Karpas-422 (cell line): ENCODE data around the gene TOGARAM2. TPM values are rescaled to one million over a fixed set of nuclear protein-coding genes. Genes with fewer than 3 reads are reported as not detected.

ENCODE experiments used
- DNase-seq: peaks from one replicate; pipeline ENCODE4 v3.0.0-alpha.2; 2015
- H2AFZ ChIP-seq: fragments of 200-600 bp; sonication (generic); 2 replicates; pipeline ENCODE4 v1.6.1; 2014; ENCODE audit warnings: antibody characterized with exemption, low read length, mixed read lengths
- H3K27ac ChIP-seq: fragments of 200-600 bp; sonication (generic); 2 replicates; pipeline ENCODE4 v1.5.1; 2014; ENCODE audit warnings: mild to moderate bottlenecking, low read length, moderate library complexity
- H3K27me3 ChIP-seq: fragments of 200-600 bp; sonication (generic); 2 replicates; pipeline ENCODE4 v1.6.1; 2014; ENCODE audit warnings: low read length, mixed read lengths
- H3K36me3 ChIP-seq: fragments of 200-600 bp; sonication (generic); 2 replicates; pipeline ENCODE4 v1.6.1; 2014; ENCODE audit warnings: low read length, mixed read lengths; ENCODE audit not compliant: insufficient read depth
- H3K4me1 ChIP-seq: fragments of 200-600 bp; sonication (generic); 2 replicates; pipeline ENCODE4 v1.6.1; 2014; ENCODE audit warnings: mild to moderate bottlenecking, low read length, mixed read lengths
- H3K4me2 ChIP-seq: fragments of 200-600 bp; sonication (generic); 2 replicates; pipeline ENCODE4 v1.6.1; 2014; ENCODE audit warnings: low read length, low read depth, mild to moderate bottlenecking; ENCODE audit not compliant: poor library complexity, severe bottlenecking
- H3K4me3 ChIP-seq: fragments of 200-600 bp; sonication (generic); 2 replicates; pipeline ENCODE4 v1.5.1; 2014; ENCODE audit warnings: mild to moderate bottlenecking, antibody characterized with exemption, low read length, mixed read lengths
- H3K79me2 ChIP-seq: fragments of 200-600 bp; sonication (generic); 2 replicates; pipeline ENCODE4 v1.6.1; 2014; ENCODE audit warnings: mild to moderate bottlenecking, low read length, mixed read lengths
- H3K9ac ChIP-seq: fragments of 200-600 bp; sonication (generic); 2 replicates; pipeline ENCODE4 v1.6.0; 2014; ENCODE audit warnings: low read length
- H3K9me2 ChIP-seq: fragments of 200-600 bp; sonication (generic), shearing (Covaris generic); replicated peaks from 2 replicates; pipeline ENCODE4 v1.6.0; 2014; ENCODE audit warnings: mild to moderate bottlenecking, low read length, moderate library complexity; ENCODE audit not compliant: insufficient read depth
- H3K9me3 ChIP-seq: fragments of 300-700, 200-600 bp; sonication (generic); 2 replicates; pipeline ENCODE4 v1.6.1; 2014; ENCODE audit warnings: low read length, mixed read lengths
- H4K20me1 ChIP-seq: fragments of 200-600 bp; sonication (generic); 2 replicates; pipeline ENCODE4 v1.6.1; 2014; ENCODE audit warnings: mild to moderate bottlenecking, antibody characterized with exemption, low read length, low read depth; ENCODE audit not compliant: insufficient read depth
- total RNA-seq: library from RNA; depleted of rRNA; stranded (reverse); fragments of >200 nt; shearing (Covaris generic); gene quantifications from 2 replicates; pipeline ENCODE4 v1.2.3, GENCODE V29; 2014; ENCODE audit warnings: low replicate concordance

Gene TOGARAM2
- total RNA-seq, 1 experiment from 2014 or later = not detected

GRCh38 chr2:29014811-29015421 lies 33.8 kb downstream of the TOGARAM2 start:
- no peak for DNase-seq
- Histone ChIP-seq H2AFZ (no peak overlapping the region), H3K4me3 (no peak overlapping the region), H3K27ac (no peak overlapping the region), H3K9me2 (no peaks in the 10 kb centered on the region), H3K4me1 (no peaks in the 10 kb centered on the region), H3K36me3 (no peaks in the 10 kb centered on the region), H3K27me3 (no peaks in the 10 kb centered on the region), H3K79me2 (no peaks in the 10 kb centered on the region), H3K4me2 (no peak overlapping the region), H3K9ac (no peak overlapping the region), H3K9me3 (no peaks in the 10 kb centered on the region), H4K20me1 (no peaks in the 10 kb centered on the region)

- Histone ChIP-seq H3K4me3 (no peak overlapping the region), H3K27me3 (no peaks in the 10 kb centered on the region), H3K9me3 (no peaks in the 10 kb centered on the region), H2AFZ (no peak overlapping the region), H3K9ac (no peak overlapping the region), H3K36me3 (no peaks in the 10 kb centered on the region), H3K4me1 (no peaks in the 10 kb centered on the region), H3K4me2 (no peak overlapping the region), H3K27ac (no peak overlapping the region), H3K79me2 (no peaks in the 10 kb centered on the region), H3K9me2 (no peaks in the 10 kb centered on the region), H4K20me1 (no peaks in the 10 kb centered on the region)
- no peak for DNase-seq
Measured at GRCh38 chr2:29015701-29016470, 34.8 kb downstream of the TOGARAM2 start.

GRCh38 chr2:29016504-29016903 lies 35.4 kb downstream of the TOGARAM2 start:
- Histone ChIP-seq H3K27me3 (no peaks in the 10 kb centered on the region), H3K27ac (no peak overlapping the region), H3K9ac (no peak overlapping the region), H3K36me3 (no peaks in the 10 kb centered on the region), H4K20me1 (no peaks in the 10 kb centered on the region), H3K9me2 (no peaks in the 10 kb centered on the region), H3K4me2 (no peak overlapping the region), H3K79me2 (no peaks in the 10 kb centered on the region), H2AFZ (no peak overlapping the region), H3K9me3 (no peaks in the 10 kb centered on the region), H3K4me1 (no peaks in the 10 kb centered on the region), H3K4me3 (no peak overlapping the region)
- no peak for DNase-seq

- no peak overlapping the region for H3K4me3 ChIP-seq
- no peaks in the 10 kb centered on the region for H3K27me3 ChIP-seq
- H2AFZ ChIP-seq = no peak overlapping the region
- H3K4me2 ChIP-seq = no peak overlapping the region
- H4K20me1 ChIP-seq = no peaks in the 10 kb centered on the region
- no peak overlapping the region for H3K27ac ChIP-seq
- H3K36me3 ChIP-seq = no peaks in the 10 kb centered on the region
- no peak for DNase-seq
- no peak overlapping the region for H3K9ac ChIP-seq
- no peaks in the 10 kb centered on the region for H3K79me2 ChIP-seq
- H3K9me3 ChIP-seq = no peaks in the 10 kb centered on the region
- H3K4me1 ChIP-seq = no peaks in the 10 kb centered on the region
- H3K9me2 ChIP-seq = no peaks in the 10 kb centered on the region
Measured at GRCh38 chr2:29017716-29018435, 36.8 kb downstream of the TOGARAM2 start.

GRCh38 chr2:29021886-29022285 lies 40.8 kb downstream of the TOGARAM2 start:
- H3K36me3 ChIP-seq = no peaks in the 10 kb centered on the region
- H3K4me1 ChIP-seq = no peaks in the 10 kb centered on the region
- H2AFZ ChIP-seq = no peak overlapping the region
- no peak overlapping the region for H3K9ac ChIP-seq
- no peaks in the 10 kb centered on the region for H3K9me2 ChIP-seq
- H3K4me2 ChIP-seq = no peak overlapping the region
- H3K4me3 ChIP-seq = no peak overlapping the region
- DNase-seq = no peak
- no peaks in the 10 kb centered on the region for H3K79me2 ChIP-seq
- H3K27me3 ChIP-seq = no peaks in the 10 kb centered on the region
- no peaks in the 10 kb centered on the region for H4K20me1 ChIP-seq
- no peaks in the 10 kb centered on the region for H3K9me3 ChIP-seq
- H3K27ac ChIP-seq = no peak overlapping the region

GRCh38 chr2:29022679-29023078 lies 41.6 kb downstream of the TOGARAM2 start:
- Histone ChIP-seq H3K27ac (no peak overlapping the region), H2AFZ (no peak overlapping the region), H3K9ac (no peak overlapping the region), H3K4me1 (no peaks in the 10 kb centered on the region), H3K9me3 (no peaks in the 10 kb centered on the region), H3K27me3 (no peaks in the 10 kb centered on the region), H3K4me2 (no peak overlapping the region), H4K20me1 (no peaks in the 10 kb centered on the region), H3K36me3 (no peaks in the 10 kb centered on the region), H3K9me2 (no peaks in the 10 kb centered on the region), H3K79me2 (no peaks in the 10 kb centered on the region), H3K4me3 (no peak overlapping the region)
- no peak for DNase-seq

GRCh38 chr2:29023188-29023587 lies 42.1 kb downstream of the TOGARAM2 start:
- H3K79me2 ChIP-seq = no peaks in the 10 kb centered on the region
- no peaks in the 10 kb centered on the region for H3K27me3 ChIP-seq
- H3K27ac ChIP-seq = no peak overlapping the region
- no peak overlapping the region for H2AFZ ChIP-seq
- no peaks in the 10 kb centered on the region for H3K9me2 ChIP-seq
- H3K4me3 ChIP-seq = no peak overlapping the region
- H3K4me1 ChIP-seq = no peaks in the 10 kb centered on the region
- no peak overlapping the region for H3K4me2 ChIP-seq
- H4K20me1 ChIP-seq = no peaks in the 10 kb centered on the region
- no peaks in the 10 kb centered on the region for H3K36me3 ChIP-seq
- no peak for DNase-seq
- no peak overlapping the region for H3K9ac ChIP-seq
- H3K9me3 ChIP-seq = no peaks in the 10 kb centered on the region

GRCh38 chr2:29024882-29025430 lies 43.9 kb downstream of the TOGARAM2 start:
- H3K36me3 ChIP-seq = no peaks in the 10 kb centered on the region
- no peaks in the 10 kb centered on the region for H4K20me1 ChIP-seq
- H3K79me2 ChIP-seq = no peaks in the 10 kb centered on the region
- H3K4me1 ChIP-seq = no peaks in the 10 kb centered on the region
- DNase-seq = no peak
- no peak overlapping the region for H3K4me2 ChIP-seq
- H3K27ac ChIP-seq = no peak overlapping the region
- no peaks in the 10 kb centered on the region for H3K27me3 ChIP-seq
- H2AFZ ChIP-seq = no peak overlapping the region
- H3K9me3 ChIP-seq = no peaks in the 10 kb centered on the region
- no peaks in the 10 kb centered on the region for H3K9me2 ChIP-seq
- H3K9ac ChIP-seq = no peak overlapping the region
- H3K4me3 ChIP-seq = no peak overlapping the region
